C1 segment of cervical spinal cord (tissue), 14 donors: Measurements from ENCODE around the gene LARGE2.

Source experiments
- DNase-seq, 14 donors: peaks; one replicate each; lab custom pipeline; 2025; lab: John Stamatoyannopoulos, UW

The LARGE2 gene

GRCh38 chr11:45959851-45960250 lies 37.4 kb downstream of the LARGE2 start:
- no peak for DNase-seq

DNA sequence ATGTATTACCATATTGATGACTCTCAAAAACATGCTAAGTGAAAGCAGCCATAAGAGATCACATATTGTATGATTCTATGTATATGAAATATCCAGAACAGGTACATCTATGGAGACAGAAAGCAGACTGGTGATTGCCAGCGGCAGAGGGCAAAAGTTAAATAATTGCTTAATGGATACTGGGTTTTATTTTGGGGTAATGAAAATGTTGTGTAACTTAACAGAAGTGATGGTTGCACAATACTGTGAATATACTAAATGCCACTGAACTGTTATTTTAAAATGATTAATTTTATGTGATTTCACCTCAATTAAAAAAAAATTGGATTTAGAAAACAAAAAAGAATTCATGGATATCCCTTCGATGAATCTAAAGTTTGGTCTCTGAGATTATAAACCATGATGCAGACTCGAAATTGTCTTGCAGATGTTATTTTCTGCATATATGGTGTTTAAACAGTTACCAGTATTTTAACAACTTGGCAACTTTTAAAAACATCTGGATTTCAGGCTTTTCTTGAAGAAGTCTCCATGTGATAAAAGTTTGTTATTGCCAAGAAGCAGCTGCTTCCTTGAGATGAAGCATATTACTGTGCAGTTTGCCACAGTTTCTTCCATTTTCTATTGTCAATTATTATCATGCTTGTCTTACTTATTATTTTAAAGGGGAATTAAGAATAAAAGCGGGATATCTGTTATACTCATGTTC lies 38.1 kb downstream of the LARGE2 start:
- DNase-seq = no peak

DNA sequence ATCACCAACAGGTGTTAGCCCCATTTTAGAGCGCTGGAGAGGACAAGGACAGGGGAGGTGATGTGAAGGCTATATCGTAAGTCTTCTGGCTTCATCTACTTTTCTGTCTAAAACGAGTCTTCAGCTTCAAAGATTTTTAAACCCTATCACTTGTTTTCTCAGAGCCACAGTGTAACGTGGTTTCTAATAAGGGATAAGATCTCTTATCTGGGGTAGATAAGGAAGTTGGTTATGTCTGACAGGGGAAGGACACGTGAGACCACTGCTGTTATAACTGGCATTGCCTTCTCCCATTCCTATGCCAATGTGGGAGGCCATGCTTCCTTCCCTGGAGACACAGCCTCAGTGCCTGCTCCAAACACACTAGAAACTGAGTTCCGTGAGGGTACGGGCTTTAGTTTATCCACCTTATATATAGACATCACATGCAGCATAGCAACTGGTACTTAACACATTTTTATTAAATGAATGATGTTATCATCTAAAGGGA lies 39.3 kb downstream of the LARGE2 start:
- no peak for DNase-seq

- peak in 11 of 14 donors; percentile 6 to 72 (median 31) for DNase-seq
These were observed 42.5 kb downstream of the LARGE2 start for GRCh38 chr11:45964911-45965389.

DNA sequence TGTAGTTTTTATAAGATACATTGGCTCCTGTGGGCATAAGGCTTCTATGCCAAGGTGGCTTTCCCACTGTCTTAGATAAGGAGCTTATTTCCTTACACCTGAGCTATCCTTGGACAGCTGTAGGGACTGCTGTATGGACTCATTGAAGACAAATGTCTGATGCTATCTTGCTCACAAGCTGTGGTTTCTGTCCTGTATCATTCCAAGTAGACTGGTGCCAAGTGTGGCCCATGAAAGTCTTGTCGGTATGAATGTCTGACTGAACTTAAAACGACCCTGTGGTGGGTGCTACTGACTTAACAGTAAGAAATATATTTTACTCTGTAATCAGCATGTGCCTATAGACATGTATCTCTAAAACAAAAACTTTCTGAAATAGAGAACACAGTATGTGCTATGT lies 45.0 kb downstream of the LARGE2 start:
- no peak for DNase-seq

DNA sequence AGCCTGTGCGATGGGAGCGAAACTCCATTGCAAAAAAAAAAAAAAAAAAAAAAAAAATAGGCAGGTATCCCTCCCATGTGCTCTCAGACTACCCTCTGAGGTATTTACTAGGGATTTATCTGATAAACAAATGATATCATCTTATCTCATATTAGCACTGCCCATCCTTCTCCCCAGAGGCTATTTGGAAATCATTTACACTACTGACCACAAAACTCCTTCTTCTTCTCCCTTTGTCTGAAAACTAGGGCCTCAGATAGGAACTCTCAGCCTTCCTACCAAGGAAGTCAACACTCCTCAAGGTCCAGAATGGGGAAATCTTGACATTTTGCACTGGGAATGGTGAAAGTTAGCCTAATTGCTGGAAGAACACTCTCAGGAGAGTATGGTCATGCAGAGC lies 46.4 kb downstream of the LARGE2 start:
- DNase-seq = no peak

DNA sequence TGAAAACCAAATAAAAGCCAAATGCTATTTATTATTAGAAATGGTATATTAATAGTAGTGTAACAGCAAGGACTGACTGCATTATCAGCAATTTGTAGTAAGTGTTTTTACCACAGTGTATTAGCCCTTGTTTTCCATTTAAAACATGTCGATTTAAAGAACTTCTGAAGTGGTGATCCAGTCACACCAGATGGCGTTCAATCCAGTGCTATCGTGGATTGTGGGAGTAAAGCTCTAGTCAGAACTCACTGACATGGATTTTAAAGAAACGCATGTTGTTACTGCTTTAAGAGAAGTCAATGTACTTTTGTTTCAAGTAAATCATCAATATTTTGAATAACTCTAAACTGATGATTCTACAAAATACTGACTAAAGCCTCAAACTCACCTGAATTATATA lies 51.1 kb downstream of the LARGE2 start:
- no peak for DNase-seq

GRCh38 chr11:45974806-45975205 lies 52.4 kb downstream of the LARGE2 start:
- no peak for DNase-seq
